Activated CD8-positive, alpha-beta T cell treated with anti-CD3 and anti-CD28 coated beads, Interleukin-2, amount 10 ng/mL, durations not matched to agents 7 days and 5 days (primary cell): ENCODE data around the gene SCN2B. TPM values are rescaled to one million over a fixed set of nuclear protein-coding genes. Genes with fewer than 3 reads are reported as not detected.

Source experiments
- ATAC-seq: fragments of 150-1000 bp; cut with Tn5 transposase; one replicate; pipeline ENCODE4 v1.10.0; 2021; ENCODE audit warnings: moderate library complexity
- CTCF ChIA-PET: fragments of 350-600 bp; sonication (Branson Sonifier 250); formaldehyde crosslinking; loops from one replicate; lab custom pipeline; 2021; ENCODE audit warnings: antibody characterized with exemption; lab: Charles Lee
- POLR2A ChIA-PET: fragments of 350-600 bp; sonication (Branson Sonifier 250); formaldehyde crosslinking; loops from one replicate; lab custom pipeline; 2021; ENCODE audit warnings: antibody characterized with exemption; lab: Charles Lee
- DNase-seq: peaks from one replicate; pipeline ENCODE4 v3.0.0-alpha.2; 2020
- H3K27ac Mint-ChIP-seq: one replicate; pipeline ENCODE4 v1.8.0; 2021; ENCODE audit warnings: mild to moderate bottlenecking, mixed read lengths
- H3K27me3 Mint-ChIP-seq: one replicate; pipeline ENCODE4 v1.8.0; 2021; ENCODE audit warnings: low read depth, mixed read lengths
- H3K36me3 Mint-ChIP-seq: one replicate; pipeline ENCODE4 v1.8.0; 2021; ENCODE audit warnings: low read depth, mixed read lengths
- H3K4me1 Mint-ChIP-seq: one replicate; pipeline ENCODE4 v1.8.0; 2021; ENCODE audit warnings: low read depth, mixed read lengths
- H3K4me3 Mint-ChIP-seq: one replicate; pipeline ENCODE4 v1.8.0; 2021; ENCODE audit warnings: mild to moderate bottlenecking, mixed read lengths
- H3K9me3 Mint-ChIP-seq: one replicate; pipeline ENCODE4 v1.8.0; 2022; ENCODE audit warnings: mixed read lengths; ENCODE audit not compliant: insufficient read depth
- total RNA-seq, 2 experiments: library from RNA; stranded (reverse); gene quantifications; one replicate each; pipeline ENCODE4 v1.2.3, GENCODE V29; 2021

SCN2B gene
- total RNA-seq, 2 experiments from 2014 or later, result not detected

DNA sequence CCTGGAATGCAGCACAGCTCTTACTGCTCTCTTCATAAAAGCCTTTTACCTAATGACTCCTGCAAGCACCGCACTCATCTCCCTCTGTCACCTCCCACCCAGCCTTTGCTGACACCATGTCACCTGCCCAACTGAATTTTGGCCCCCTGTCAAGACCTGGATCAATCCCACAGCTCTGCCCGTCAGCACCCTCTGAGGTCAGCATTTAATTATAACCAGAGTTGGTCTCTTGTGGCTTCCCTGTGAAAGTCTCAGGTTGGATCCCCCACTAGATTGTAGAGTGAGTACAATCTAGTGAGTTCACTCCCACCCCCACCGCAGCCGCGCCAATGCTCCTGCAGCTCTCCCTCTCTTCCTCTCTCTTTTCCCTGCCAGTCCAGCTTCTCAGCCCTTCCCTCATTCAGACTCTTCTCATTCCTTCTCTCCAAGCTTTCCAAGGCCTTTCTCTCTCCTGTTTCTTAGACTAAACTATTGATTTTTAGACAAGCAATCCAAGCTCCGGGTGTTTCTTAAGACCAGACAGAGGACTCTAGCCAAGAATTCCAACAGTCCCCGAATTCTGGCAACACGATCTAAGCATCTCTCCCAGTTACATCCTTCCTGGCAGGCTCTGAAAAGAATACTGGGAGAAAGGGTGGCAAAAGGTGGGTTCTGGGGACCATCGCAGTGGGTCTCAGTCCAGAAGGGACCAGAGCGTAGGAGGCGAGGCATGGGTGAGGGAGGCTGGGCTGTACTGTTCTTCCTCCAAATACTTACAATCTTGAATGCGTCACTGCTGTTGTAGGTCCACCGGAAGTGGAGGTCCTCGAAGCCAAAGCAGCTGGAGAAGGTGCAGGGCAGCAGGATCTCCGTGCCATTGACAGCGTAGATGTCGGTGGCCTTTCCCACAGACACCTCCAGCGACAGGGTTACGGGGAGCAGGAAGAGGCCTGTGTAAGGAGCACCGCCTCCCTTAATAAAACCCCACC lies 31.9 kb downstream of the SCN2B start:
- Mint-ChIP-seq H3K36me3 (no peaks in the 10 kb centered on the region), H3K4me3 (peak overlapping the region; percentile 79), H3K27ac (no peak overlapping the region), H3K27me3 (peaks cover 53% of the 10 kb centered on the region), H3K9me3 (no peaks in the 10 kb centered on the region), H3K4me1 (peaks cover 19% of the 10 kb centered on the region)
- DNase-seq (no peak), ATAC-seq (no peak)
- POLR2A ChIA-PET, result no interaction called here
- CTCF ChIA-PET, result interaction anchor here (0.6 to 7.7 kb wide), 18 partner anchors 8 to 355 kb away, joined by 3 to 100 read pairs (median 4); partner anchors contain the start of gene SCN4B

GRCh38 chr11:118143661-118144185 lies 32.7 kb downstream of the SCN2B start:
- Mint-ChIP-seq H3K9me3 (no peaks in the 10 kb centered on the region), H3K27ac (no peak overlapping the region), H3K4me3 (no peak overlapping the region), H3K36me3 (no peaks in the 10 kb centered on the region), H3K4me1 (peaks cover 19% of the 10 kb centered on the region), H3K27me3 (peaks cover 57% of the 10 kb centered on the region)
- DNase-seq (no peak), ATAC-seq (no peak)
- ChIA-PET CTCF (interaction anchor here (0.8 to 7.7 kb wide), 14 partner anchors 9 to 323 kb away, joined by 3 to 100 read pairs (median 4); partner anchors contain the start of gene SCN4B), POLR2A (no interaction called here)

GRCh38 chr11:118142809-118143208 lies 33.6 kb downstream of the SCN2B start:
- Mint-ChIP-seq H3K27me3 (peaks cover 57% of the 10 kb centered on the region), H3K27ac (no peak overlapping the region), H3K9me3 (no peaks in the 10 kb centered on the region), H3K4me1 (peaks cover 19% of the 10 kb centered on the region), H3K4me3 (no peak overlapping the region), H3K36me3 (no peaks in the 10 kb centered on the region)
- CTCF ChIA-PET, result interaction anchor here (0.7 to 7.7 kb wide), 9 partner anchors 13 to 322 kb away, joined by 3 to 100 read pairs (median 4); no protein-coding TSS in a partner anchor
- DNase-seq (peak; percentile 41), ATAC-seq (no peak)
- POLR2A ChIA-PET, result no interaction called here

DNA sequence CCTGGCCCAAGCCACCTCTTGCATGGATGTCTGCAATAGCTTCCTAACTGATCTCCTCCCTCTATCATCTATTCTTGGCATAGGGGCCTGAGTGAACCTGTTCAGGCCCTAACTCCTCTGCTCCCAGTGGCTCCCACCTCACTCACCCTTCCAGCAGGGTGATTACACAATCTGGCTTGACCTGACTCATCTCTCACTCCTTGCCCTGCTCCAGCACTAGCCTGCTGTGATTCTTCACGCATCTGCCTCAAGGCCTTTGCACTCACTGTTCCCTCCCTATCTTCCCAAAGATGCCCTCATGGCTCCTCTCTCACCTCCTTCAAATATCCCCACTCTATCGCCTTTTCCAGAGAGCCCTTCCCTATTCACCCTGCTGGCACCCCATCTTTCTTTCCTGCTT lies 34.4 kb downstream of the SCN2B start:
- POLR2A ChIA-PET, result no interaction called here
- Mint-ChIP-seq H3K27me3 (peaks cover 54% of the 10 kb centered on the region), H3K4me3 (no peak overlapping the region), H3K4me1 (peaks cover 17% of the 10 kb centered on the region), H3K9me3 (no peaks in the 10 kb centered on the region), H3K27ac (no peak overlapping the region), H3K36me3 (no peaks in the 10 kb centered on the region)
- CTCF ChIA-PET, result interaction anchor here (0.7 to 7.7 kb wide), 3 partner anchors 14 to 70 kb away, joined by 3 to 100 read pairs (median 38); no protein-coding TSS in a partner anchor
- ATAC-seq (no peak), DNase-seq (no peak)

- Mint-ChIP-seq H3K36me3 (no peaks in the 10 kb centered on the region), H3K4me1 (peaks cover 10% of the 10 kb centered on the region), H3K27ac (no peak overlapping the region), H3K9me3 (no peaks in the 10 kb centered on the region), H3K4me3 (no peak overlapping the region), H3K27me3 (peaks cover 55% of the 10 kb centered on the region)
- no peak for ATAC-seq
- ChIA-PET POLR2A (interaction anchor here (1.2 kb wide), 1 partner anchor 10 kb away, joined by 4 read pairs; no protein-coding TSS in a partner anchor), CTCF (interaction anchor here (1.3 to 1.5 kb wide), 2 partner anchors 10 to 32 kb away, joined by 3 to 5 read pairs; no protein-coding TSS in a partner anchor)
- DNase-seq, result no peak
Measured at GRCh38 chr11:118139578-118139977, 36.9 kb downstream of the SCN2B start.

GRCh38 chr11:118138839-118139420 lies 37.5 kb downstream of the SCN2B start:
- Mint-ChIP-seq H3K4me1 (peaks cover 10% of the 10 kb centered on the region), H3K27ac (no peak overlapping the region), H3K9me3 (no peaks in the 10 kb centered on the region), H3K27me3 (peaks cover 53% of the 10 kb centered on the region), H3K4me3 (no peak overlapping the region), H3K36me3 (no peaks in the 10 kb centered on the region)
- DNase-seq, result no peak
- ATAC-seq, result no peak
- CTCF ChIA-PET, result interaction anchor here (1.5 kb wide), 2 partner anchors 10 to 32 kb away, joined by 3 to 4 read pairs; no protein-coding TSS in a partner anchor
- POLR2A ChIA-PET, result no interaction called here

GRCh38 chr11:118136801-118137200 lies 39.6 kb downstream of the SCN2B start:
- CTCF ChIA-PET, result no interaction called here

GRCh38 chr11:118136341-118136740 lies 40.1 kb downstream of the SCN2B start:
- no peak overlapping the region for H3K27ac Mint-ChIP-seq

More at GRCh38 chr11:118136801-118137200, 39.6 kb downstream of the SCN2B start:
- POLR2A ChIA-PET, result no interaction called here
- ATAC-seq (no peak), DNase-seq (no peak)
- H3K4me3 Mint-ChIP-seq, result no peak overlapping the region
- H3K27ac Mint-ChIP-seq, result no peak overlapping the region
- H3K4me1 Mint-ChIP-seq, result no peaks in the 10 kb centered on the region
- no peaks in the 10 kb centered on the region for H3K36me3 Mint-ChIP-seq
- no peaks in the 10 kb centered on the region for H3K9me3 Mint-ChIP-seq
- H3K27me3 Mint-ChIP-seq, result peaks cover 38% of the 10 kb centered on the region

GRCh38 chr11:118135796-118136165 lies 40.7 kb downstream of the SCN2B start:
- ChIA-PET CTCF (no interaction called here), POLR2A (no interaction called here)
- ATAC-seq (no peak), DNase-seq (no peak)
- H3K4me1 Mint-ChIP-seq, result no peaks in the 10 kb centered on the region
- H3K36me3 Mint-ChIP-seq, result no peaks in the 10 kb centered on the region
- H3K9me3 Mint-ChIP-seq, result no peaks in the 10 kb centered on the region
- peaks cover 33% of the 10 kb centered on the region for H3K27me3 Mint-ChIP-seq
- no peak overlapping the region for H3K27ac Mint-ChIP-seq
- H3K4me3 Mint-ChIP-seq, result no peak overlapping the region

More at GRCh38 chr11:118136341-118136740, 40.1 kb downstream of the SCN2B start:
- H3K27me3 Mint-ChIP-seq, result peaks cover 34% of the 10 kb centered on the region
- no peaks in the 10 kb centered on the region for H3K9me3 Mint-ChIP-seq
- no peaks in the 10 kb centered on the region for H3K36me3 Mint-ChIP-seq
- no peaks in the 10 kb centered on the region for H3K4me1 Mint-ChIP-seq
- POLR2A ChIA-PET, result no interaction called here
- DNase-seq (no peak), ATAC-seq (no peak)
- no peak overlapping the region for H3K4me3 Mint-ChIP-seq
- CTCF ChIA-PET, result no interaction called here

DNA sequence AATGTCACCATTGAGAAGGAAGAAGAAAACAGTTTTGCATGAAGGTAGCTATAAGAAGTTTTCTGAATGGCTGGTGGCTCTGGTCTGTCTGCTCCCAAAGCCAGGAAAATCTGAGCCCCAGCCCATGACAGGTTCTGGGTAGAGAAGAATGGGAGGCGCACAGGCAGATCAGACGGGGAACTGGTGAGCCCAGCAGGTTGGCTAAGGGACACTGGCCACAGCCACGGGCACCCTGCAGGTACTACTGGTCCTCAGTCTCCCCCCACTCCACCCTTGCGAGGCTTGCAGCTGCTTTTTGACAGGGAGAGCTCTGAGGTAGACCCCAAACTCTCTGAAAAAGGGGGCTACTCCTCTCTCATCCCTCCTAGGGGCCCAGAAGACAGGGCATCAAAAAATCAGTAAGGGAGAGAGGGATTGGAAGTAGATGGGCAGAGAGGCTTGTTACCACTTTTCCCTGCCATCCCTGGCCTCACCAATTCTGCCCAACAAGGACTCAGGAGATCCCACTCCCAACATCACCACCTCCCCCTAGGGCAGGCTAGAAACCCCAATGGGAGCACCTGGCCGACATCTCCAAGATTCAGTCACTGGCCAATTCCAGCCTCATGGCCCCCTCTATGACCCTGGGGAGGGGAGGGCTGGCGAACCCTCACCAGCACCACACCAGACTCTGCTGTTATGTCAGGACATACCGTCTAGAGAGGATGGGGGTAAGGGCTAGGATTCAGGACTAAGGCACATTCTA lies 41.2 kb downstream of the SCN2B start:
- no peak overlapping the region for H3K4me3 Mint-ChIP-seq
- ATAC-seq, result no peak
- no peak overlapping the region for H3K27ac Mint-ChIP-seq
- POLR2A ChIA-PET, result no interaction called here
- no peaks in the 10 kb centered on the region for H3K4me1 Mint-ChIP-seq
- peaks cover 32% of the 10 kb centered on the region for H3K27me3 Mint-ChIP-seq
- CTCF ChIA-PET, result interaction anchor here (0.9 to 1.8 kb wide), 3 partner anchors 10 to 160 kb away, joined by 3 to 4 read pairs (median 4); no protein-coding TSS in a partner anchor
- H3K9me3 Mint-ChIP-seq, result no peaks in the 10 kb centered on the region
- DNase-seq, result no peak
- no peaks in the 10 kb centered on the region for H3K36me3 Mint-ChIP-seq

DNA sequence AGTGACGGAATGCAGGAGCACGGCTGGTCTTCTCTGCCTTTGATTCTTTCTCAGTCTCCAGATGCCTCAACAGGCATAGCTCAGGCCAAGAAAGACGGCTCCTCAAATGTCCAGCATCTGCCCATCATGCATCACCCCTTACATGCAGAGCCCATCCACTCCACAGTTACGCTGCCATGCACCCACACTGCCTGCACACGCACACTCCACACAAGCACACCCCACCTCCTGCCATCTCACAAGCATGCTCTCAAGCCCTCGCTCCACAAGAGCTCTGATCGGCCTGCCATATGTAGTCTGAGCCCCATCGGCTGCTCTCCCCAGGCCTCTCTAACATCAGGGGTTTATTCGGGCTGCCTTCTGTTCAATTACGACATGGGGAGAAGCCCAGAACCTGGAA lies 42.6 kb downstream of the SCN2B start:
- Mint-ChIP-seq H3K4me1 (peaks cover 4% of the 10 kb centered on the region), H3K27ac (no peak overlapping the region), H3K27me3 (peaks cover 30% of the 10 kb centered on the region)

More for the DNA sequence above, 42.6 kb downstream of the SCN2B start:
- DNase-seq (no peak), ATAC-seq (no peak)
- Mint-ChIP-seq H3K9me3 (no peaks in the 10 kb centered on the region), H3K4me3 (no peak overlapping the region), H3K36me3 (no peaks in the 10 kb centered on the region)
- ChIA-PET CTCF (interaction anchor here (1.4 to 1.8 kb wide), 3 partner anchors 11 to 37 kb away, joined by 4 read pairs; no protein-coding TSS in a partner anchor), POLR2A (no interaction called here)
